K562 (cell line): ENCODE measurements around the gene VPS16. TPM values are rescaled to one million over a fixed set of nuclear protein-coding genes. Genes with fewer than 3 reads are reported as not detected.

Source experiments
- BMI1 ChIP-seq: fragments of 150-350 bp; IDR thresholded peaks from 2 replicates; pipeline ENCODE4 v1.6.1; 2014; ENCODE audit warnings: low read length
- EGR1 ChIP-seq: fragments of 450-650 bp; conservative IDR thresholded peaks from 2 replicates; pipeline ENCODE4 v1.6.1; 2017; ENCODE audit warnings: mild to moderate bottlenecking
- ERF ChIP-seq: fragments of 450-650 bp; formaldehyde crosslinking; IDR thresholded peaks from 2 replicates; pipeline ENCODE4 v1.4.0; 2020; ENCODE audit warnings: mild to moderate bottlenecking, mixed read lengths
- ESRRB ChIP-seq: fragments of 250-450 bp; sonication (Bioruptor Pico); IDR thresholded peaks from 2 replicates; pipeline ENCODE4 v1.5.0; 2020; ENCODE audit warnings: mild to moderate bottlenecking, moderate library complexity, borderline replicate concordance
- GATAD2B ChIP-seq: fragments of 450-650 bp; IDR thresholded peaks from 2 replicates; pipeline ENCODE4 v1.6.1; 2017; ENCODE audit warnings: mild to moderate bottlenecking, borderline replicate concordance
- KLF13 ChIP-seq: fragments of 450-650 bp; IDR thresholded peaks from 2 replicates; pipeline ENCODE4 v1.6.1; 2016; ENCODE audit warnings: missing genetic modification characterization, low read depth, mild to moderate bottlenecking, missing compliant biosample characterization, moderate library complexity, borderline replicate concordance
- MCM3 ChIP-seq: fragments of 450-650 bp; IDR thresholded peaks from 2 replicates; pipeline ENCODE4 v1.6.1; 2016
- NONO ChIP-seq, 2 experiments: fragments of 200-400 bp in 1 of 2; fragments of 450-650 bp in 1 of 2; formaldehyde crosslinking in 1 of 2; IDR thresholded peaks; 2 replicates each; pipeline ENCODE4 v1.6.1; 2017; ENCODE audit warnings: low read depth in 2 of 2, mild to moderate bottlenecking in 2 of 2, moderate library complexity in 2 of 2, low read length in 1 of 2
- RCOR1 ChIP-seq, 2 experiments: IDR thresholded peaks; 2 replicates each; pipeline ENCODE4 v1.6.1; 2012; ENCODE audit warnings: low read depth in 2 of 2, low read length in 2 of 2, borderline replicate concordance in 1 of 2, improper control_type of control experiment in 1 of 2
- SMAD4 ChIP-seq: fragments of 250-450 bp; sonication (Bioruptor Pico); conservative IDR thresholded peaks from 2 replicates; pipeline ENCODE4 v1.8.0; 2021; ENCODE audit warnings: inconsistent platforms, mild to moderate bottlenecking, moderate library complexity
- ZBTB9 ChIP-seq: fragments of 450-650 bp; formaldehyde crosslinking; IDR thresholded peaks from 2 replicates; pipeline ENCODE4 v1.4.0; 2020; ENCODE audit warnings: mild to moderate bottlenecking, moderate library complexity
- ZNF253 ChIP-seq: fragments of 250-450 bp; sonication (Bioruptor Pico); conservative IDR thresholded peaks from 2 replicates; pipeline ENCODE4 v1.6.1; 2021; ENCODE audit warnings: mild to moderate bottlenecking
- ZNF311 ChIP-seq: fragments of 250-450 bp; sonication (Bioruptor Pico); IDR thresholded peaks from 2 replicates; pipeline ENCODE4 v1.4.0; 2020; ENCODE audit warnings: mild to moderate bottlenecking, moderate library complexity
- ZNF584 ChIP-seq: fragments of 200-800 bp; sonication (Bioruptor generic); IDR thresholded peaks from 2 replicates; pipeline ENCODE4 v1.6.1; 2016; ENCODE audit warnings: low read depth, mild to moderate bottlenecking, missing genetic modification characterization, missing compliant biosample characterization
- polyA plus RNA-seq, 8 experiments: library from polyadenylated mRNA; depleted of rRNA in 4 of 8; stranded (reverse) in 5 of 8; unstranded in 3 of 8; fragments of >200 nt; fragmentation: Nextera tagmentation in 2 of 8; fragmentation: Illumina TruSeq in 1 of 8; extraction: Ambion mirVana in 2 of 8; extraction: Trizol in 1 of 8; gene quantifications; 2 replicates each; pipeline versions ENCODE4 v1.2.1 to v1.2.3, GENCODE V29; 2011 to 2014; ENCODE audit warnings: inconsistent platforms in 1 of 8, missing spikeins in 1 of 8
- total RNA-seq, 7 experiments: library from RNA; depleted of rRNA in 6 of 7; stranded (reverse); fragments of >200 nt in 6 of 7; fragmentation: Illumina TruSeq in 2 of 7; extraction: Trizol in 2 of 7; gene quantifications; 2 replicates each; pipeline versions ENCODE4 v1.2.1 to v1.2.3, GENCODE V29; 2011 to 2021; ENCODE audit warnings: low replicate concordance in 1 of 7
- TF ChIP-seq, protein P1 (sequence below): sonication (generic); formaldehyde crosslinking; IDR thresholded peaks from 2 replicates; pipeline ENCODE4 v1.8.0; 2022; ENCODE audit warnings: mild to moderate bottlenecking, low read depth, missing genetic modification reagents
- TF ChIP-seq, protein P2 (sequence below): IDR thresholded peaks from 2 replicates; pipeline ENCODE4 v1.6.1; 2016; ENCODE audit warnings: missing genetic modification characterization, missing compliant biosample characterization

The VPS16 gene
- total and polyA plus RNA-seq, 9 of the 15 experiments (the other 6 are each of a cell fraction or from before 2014, with no cell fraction given), result 6.8 to 24.7 (median 14.0) TPM

GRCh38 chr20:2872459-2873009, 32.0 kb downstream of the VPS16 start (continued):
- TF ChIP-seq ESRRB (no peak), ZNF584 (no peak), ERF (no peak), KLF13 (tag) (no peak), ZNF311 (no peak), NONO (IDR thresholded peaks at IDR 0.05; ENCODE audit: low read depth in 2 of 2, low read length in 1 of 2) (peak in 1 of 2 experiments; percentile 67; a peak in 1 of 4 replicates), BMI1 (no peak), ZBTB9 (CRISPR knock-in tag) (no peak), SMAD4 (CRISPR knock-in tag) (peak; percentile 53; the same call in 1 of the 2 replicates), RCOR1 (IDR thresholded peaks at IDR 0.05; ENCODE audit: borderline replicate concordance in 1 of 2, low read depth in 2 of 2, low read length in 2 of 2) (peak in 1 of 2 experiments; percentile 66; a peak in 2 of 4 replicates), ZNF253 (CRISPR knock-in tag) (no peak), EGR1 (peak; percentile 87), GATAD2B (0 out of 2 replicates have a peak, but pooled peaks have one; percentile 25), MCM3 (no peak)
- TF ChIP-seq, protein P1, sequence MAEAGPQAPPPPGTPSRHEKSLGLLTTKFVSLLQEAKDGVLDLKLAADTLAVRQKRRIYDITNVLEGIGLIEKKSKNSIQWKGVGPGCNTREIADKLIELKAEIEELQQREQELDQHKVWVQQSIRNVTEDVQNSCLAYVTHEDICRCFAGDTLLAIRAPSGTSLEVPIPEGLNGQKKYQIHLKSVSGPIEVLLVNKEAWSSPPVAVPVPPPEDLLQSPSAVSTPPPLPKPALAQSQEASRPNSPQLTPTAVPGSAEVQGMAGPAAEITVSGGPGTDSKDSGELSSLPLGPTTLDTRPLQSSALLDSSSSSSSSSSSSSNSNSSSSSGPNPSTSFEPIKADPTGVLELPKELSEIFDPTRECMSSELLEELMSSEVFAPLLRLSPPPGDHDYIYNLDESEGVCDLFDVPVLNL (CRISPR knock-in tag), result 0 out of 2 replicates have a peak, but pooled peaks have one; percentile 32
- TF ChIP-seq, protein P2, sequence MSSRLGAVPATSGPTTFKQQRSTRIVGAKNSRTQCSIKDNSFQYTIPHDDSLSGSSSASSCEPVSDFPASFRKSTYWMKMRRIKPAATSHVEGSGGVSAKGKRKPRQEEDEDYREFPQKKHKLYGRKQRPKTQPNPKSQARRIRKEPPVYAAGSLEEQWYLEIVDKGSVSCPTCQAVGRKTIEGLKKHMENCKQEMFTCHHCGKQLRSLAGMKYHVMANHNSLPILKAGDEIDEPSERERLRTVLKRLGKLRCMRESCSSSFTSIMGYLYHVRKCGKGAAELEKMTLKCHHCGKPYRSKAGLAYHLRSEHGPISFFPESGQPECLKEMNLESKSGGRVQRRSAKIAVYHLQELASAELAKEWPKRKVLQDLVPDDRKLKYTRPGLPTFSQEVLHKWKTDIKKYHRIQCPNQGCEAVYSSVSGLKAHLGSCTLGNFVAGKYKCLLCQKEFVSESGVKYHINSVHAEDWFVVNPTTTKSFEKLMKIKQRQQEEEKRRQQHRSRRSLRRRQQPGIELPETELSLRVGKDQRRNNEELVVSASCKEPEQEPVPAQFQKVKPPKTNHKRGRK (tag), result no peak
